GM21576 (cell line): ENCODE results near the gene DNAAF1.
A peak's percentile ranks its signal among the peaks of the same experiment; 100 is the strongest.
"Not testable (repeated sequence)": the region's sequence is repeated elsewhere in the genome, so short reads cannot be mapped to it uniquely, and the experiment has no call there.

ENCODE experiments used
- ATAC-seq: cut with Tn5 transposase; IDR thresholded peaks from one replicate; pipeline ENCODE4 v1.9.1; 2021; ENCODE audit warnings: mild to moderate bottlenecking, moderate library complexity; ENCODE audit not compliant: unreplicated experiment

The DNAAF1 gene

DNA sequence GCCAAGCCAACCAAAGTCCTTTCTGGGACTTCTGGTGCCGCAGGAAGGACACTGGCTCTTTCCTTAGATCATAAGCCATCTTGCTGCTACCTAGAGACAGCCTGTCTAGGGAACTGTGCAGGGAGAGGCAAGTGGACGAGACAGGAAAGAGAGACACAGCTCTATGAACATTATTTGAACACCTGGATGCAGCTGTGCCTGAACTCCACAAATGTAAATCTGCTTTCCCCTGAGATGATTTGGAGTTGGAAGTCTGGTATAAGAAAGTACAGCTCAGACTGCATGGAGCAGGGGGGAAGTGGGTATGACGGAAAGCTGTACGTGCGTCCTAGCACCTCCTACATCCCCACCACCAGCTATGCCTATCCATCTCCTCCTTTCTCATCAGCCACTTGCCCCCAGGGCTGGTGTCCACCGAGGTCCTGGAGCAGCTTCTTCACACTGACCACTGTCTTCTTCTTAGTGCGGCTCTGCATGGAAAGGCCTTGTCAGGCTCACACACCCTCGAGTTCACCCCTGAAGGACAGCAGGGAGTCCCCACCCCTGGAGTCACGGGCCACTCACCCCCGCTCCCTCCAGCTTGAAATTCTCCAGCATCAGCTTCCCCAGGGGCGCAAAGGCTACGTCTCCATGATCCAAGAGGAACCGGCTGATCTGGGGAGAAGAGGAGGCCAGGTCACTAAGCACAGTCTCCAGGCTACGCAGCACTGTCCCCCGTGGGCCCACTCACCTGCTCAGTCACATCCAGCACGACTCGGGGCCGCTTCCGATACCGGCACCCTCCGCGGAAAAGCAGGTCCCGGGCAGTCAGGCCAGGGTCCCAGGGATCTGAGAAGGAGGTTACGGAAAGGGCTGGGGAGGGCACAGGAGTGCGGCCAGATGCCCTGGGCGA is 37.8 kb downstream of the DNAAF1 start:
- ATAC-seq: no peak

DNA sequence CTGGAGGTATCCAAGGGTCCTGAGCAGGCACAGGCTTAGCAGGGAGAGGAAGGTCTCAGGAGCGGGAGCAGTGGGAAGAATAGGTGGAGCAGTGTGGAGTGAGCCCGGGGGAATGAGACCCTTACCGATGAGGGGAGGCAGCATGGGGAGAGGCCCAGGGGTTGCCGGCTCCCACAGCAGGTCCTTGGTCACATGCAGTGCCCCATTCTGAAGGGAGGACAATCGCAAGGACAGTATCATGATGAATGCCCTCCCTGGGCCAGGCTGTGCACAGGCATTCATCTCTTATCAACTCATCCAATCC is 38.4 kb downstream of the DNAAF1 start:
- no peak for ATAC-seq

DNA sequence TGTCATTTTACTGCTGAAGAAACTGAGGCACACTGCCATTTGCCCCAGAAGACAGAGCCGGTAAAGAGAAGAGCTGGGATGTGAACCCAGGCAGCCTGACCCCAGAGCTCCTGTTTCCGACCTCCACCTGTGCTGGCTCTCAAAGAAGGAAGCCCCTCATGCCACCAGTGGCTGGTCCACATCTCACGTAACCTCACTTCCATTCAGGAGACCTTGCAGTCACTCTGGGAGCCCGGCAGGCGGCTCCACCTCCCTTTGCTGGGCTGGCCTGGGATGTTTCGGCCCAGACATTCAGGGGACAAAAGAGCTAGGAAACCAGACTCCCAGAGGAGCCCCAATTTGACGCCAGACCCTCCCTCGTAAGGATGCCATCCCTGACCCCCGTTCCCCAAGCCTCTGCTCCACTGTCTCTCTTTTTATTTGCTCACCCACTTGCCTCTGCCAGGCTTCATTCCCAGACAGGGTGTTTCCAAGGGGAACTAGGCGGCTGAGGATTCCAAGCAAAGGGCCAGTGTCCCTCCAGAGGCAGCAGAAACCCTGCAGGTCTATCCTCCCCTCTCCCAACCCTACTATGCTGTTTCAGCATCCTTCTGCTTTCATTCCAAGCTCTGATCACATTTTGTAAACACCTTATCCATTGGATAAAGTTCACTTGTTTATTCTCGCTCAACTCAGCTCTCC is 38.9 kb downstream of the DNAAF1 start:
- ATAC-seq: no peak

DNA sequence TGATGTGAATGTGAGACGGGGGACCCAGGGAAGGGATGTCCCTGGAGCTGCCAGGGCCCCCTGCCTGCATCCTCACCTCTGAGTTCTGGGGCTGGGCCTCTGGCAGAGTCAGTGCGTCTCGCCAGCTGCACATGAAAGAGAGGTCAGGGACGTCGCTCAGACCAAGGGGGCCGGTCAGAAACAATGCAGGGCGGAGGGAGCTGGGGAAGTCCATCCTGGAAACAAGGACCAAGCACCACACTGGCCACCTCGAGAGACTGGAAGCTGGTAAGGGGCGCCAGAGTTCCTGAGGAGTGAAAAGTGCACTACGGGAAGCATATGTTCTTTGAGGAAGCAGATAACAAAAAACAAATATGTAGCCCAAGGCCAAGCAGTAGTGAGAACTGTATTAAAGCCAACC is 39.7 kb downstream of the DNAAF1 start:
- no peak for ATAC-seq

DNA sequence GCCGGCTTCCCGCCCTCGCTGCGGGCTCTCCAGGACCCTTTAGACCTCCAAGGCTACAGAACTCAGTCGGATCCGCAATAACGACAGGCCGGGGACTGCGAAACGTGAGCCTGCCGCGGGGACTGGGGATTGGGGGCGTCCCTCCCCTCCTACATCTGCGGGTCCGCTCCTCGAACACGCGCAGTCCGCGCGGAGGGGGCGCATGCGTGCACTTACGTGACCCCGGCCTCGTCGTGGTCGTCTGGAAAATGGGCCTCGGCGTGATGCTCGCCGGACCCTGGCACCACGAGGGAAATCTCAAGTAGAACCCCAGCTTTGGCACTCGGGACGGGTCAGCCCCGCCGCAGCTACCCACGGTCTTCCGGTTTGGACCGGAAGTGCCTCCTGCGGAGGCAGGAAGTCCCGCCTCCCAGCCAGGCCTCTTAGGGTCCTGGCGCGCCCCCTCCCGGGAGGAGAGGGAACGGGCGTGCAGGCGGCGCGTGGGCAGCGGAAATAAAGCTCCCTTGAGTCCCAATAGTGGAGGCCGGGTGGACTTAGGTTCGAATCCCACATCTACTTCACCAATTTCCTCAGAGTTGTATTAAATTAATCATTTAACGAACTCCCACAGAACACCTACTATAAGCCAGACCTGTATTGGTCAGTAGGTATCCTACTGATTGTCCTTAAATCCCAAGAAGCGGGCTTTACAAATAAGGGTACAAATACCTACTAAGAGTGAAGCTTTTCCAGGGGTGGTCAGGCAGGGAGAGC is 41.8 kb downstream of the DNAAF1 start, which contains the start of gene TAF1C:
Gene TAF1C (minus strand): TSS at position 373 of the 753 bp plus-strand sequence. CDS start 2,069 bp downstream, outside the sequence.
- ATAC-seq: peak; percentile 87

DNA sequence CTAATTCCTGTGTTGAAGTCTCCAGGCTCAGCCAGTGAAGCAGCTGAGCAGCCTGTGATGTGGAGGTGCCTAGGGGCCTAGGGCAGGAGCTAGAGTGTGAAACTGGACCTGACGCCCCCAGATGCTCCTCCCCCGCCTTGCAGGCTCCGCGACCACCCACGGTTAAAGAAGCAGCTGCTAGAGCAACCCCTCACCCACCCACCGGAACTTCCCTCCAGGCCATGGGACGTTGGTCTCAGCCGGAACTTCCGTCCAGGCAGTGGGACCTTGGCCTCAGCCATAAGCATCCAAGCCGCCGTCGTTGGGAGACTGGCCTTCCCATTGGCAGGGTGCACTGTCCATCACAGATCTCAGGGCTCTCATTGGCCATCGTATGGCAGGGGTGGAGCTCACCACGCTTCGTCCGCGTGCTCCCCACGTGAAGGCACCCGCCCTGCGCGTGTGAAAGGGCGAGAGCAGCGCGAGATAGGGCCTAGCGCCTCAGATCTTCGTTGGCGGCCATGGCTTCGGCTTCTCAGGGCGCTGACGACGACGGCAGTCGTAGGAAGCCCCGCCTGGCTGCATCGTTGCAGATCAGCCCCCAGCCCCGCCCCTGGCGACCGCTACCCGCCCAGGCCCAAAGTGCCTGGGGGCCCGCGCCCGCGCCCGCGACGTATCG is 45.8 kb downstream of the DNAAF1 start, which contains the start of gene ADAD2:
Gene ADAD2 (plus strand): TSS at position 427 of the 658 bp plus-strand sequence. CDS start 74 bp downstream, at position 501.
- no peak for ATAC-seq

DNA sequence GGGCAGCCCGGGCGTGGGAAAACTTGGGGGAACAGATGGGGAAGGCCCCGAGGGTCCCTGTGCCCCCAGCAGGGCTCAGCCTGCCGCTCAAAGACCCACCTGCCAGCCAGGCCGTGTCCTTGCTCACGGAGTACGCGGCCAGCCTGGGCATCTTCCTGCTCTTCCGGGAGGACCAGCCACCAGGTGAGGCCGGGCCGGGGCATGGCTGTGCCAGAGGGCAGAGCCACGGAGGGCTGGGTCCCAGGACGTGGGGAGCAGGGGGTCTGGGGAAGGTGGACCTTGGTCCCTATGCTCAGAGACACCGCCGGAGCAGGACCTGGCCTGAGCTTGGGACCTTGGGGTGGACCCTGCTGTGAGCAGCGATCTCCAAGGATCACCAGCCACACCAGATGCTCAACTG is 46.4 kb downstream of the DNAAF1 start:
- ATAC-seq: no peak

DNA sequence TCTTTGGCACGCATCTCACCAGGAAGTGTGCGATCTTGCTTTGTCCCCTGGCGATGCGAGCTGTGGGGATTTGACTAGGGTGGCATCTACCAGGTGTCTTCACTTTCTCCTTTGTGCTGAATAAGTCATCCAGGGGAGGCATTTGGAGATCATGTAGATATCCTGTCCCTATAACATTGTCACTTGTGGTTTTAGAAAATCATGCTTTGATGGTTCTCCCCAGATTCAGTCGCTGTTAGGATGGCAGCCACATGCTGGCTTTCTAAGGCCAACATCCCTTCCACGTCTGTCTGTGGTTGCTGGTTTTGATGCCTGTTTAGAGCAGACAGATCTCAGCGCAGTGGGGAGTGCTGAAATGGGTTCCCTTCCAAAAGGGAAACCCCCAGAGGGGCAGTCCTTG is 48.4 kb downstream of the DNAAF1 start:
- no peak for ATAC-seq

DNA sequence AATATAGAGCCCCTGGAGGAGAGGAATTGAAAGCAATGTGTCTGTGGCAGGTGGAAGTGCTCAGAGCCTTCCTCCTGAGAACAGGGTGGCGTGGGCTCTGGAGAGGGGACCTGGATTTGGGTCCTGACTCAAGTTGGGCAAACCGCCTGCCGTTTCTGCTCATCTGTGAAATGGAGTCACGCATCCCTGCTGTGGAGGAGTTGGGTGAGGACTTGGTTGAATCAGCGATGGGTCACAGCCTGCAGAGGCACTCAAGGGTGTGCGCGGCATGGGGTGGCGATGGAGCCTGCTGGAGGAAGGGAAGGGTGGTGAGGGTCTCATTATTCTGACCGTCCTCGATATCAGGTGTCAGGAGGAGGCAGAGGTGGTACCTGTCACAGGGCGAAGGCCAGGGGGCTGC is 48.9 kb downstream of the DNAAF1 start:
- ATAC-seq: no peak

DNA sequence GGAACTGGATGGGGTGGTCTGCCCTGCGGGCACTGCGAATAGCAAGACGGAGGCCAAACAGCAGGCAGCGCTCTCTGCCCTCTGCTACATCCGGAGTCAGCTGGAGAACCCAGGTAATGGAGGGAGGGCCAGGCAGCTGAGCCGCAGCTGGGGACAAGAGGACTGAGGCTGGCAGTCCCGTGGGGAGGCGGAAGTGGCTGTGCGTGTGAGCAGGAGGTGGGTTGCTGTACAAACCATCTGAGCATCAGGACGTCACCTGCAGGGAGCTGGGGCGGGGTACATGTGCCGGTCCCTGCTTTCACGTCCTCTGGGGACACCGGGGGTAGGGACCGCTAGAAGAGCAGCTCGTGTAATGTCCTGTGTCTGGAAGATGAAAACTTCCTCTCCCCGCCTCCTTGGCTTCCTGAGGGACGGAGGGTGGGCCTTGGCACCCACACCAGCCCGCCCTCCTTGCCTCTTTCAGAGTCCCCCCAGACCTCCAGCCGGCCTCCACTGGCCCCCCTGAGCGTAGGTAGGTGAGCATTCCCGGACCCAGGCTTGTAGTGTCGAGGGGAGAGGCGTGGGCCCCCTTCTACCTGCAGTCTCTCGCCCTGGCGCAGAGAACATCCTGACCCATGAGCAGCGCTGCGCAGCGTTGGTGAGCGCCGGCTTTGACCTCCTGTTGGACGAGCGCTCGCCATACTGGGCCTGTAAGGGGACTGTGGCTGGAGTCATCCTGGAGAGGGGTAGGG is 49.5 kb downstream of the DNAAF1 start:
- no peak for ATAC-seq

DNA sequence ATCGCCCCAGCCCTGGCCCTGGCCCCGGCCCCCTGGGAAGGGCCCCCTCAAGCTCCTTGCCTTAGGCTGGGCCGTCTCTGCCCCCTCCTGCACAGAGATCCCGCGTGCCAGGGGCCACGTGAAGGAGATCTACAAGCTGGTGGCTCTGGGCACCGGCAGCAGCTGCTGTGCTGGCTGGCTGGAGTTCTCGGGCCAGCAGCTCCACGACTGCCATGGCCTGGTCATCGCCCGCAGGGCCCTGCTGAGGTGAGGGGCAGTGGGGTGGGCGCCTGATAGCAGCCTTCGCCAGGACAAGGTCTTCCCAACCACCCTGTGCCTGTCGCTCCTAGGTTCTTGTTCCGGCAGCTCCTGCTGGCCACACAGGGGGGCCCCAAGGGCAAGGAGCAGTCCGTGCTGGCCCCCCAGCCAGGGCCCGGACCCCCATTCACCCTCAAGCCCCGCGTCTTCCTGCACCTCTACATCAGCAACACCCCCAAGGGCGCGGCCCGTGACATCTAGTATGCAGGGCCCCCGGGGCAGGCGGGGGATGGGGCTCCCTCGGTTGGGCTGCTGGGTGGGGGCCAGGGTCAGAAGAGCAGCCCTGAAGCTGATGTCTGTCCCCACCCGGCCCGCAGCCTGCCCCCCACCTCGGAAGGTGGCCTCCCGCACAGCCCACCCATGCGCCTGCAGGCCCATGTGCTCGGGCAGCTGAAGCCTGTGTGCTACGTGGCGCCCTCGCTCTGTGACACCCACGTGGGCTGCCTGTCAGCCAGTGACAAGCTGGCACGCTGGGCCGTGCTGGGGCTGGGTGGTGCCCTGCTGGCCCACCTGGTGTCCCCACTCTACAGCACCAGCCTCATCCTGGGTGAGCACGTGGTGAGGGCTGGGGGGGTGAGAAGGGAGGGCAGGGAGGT is 50.3 kb downstream of the DNAAF1 start:
- ATAC-seq: no peak

DNA sequence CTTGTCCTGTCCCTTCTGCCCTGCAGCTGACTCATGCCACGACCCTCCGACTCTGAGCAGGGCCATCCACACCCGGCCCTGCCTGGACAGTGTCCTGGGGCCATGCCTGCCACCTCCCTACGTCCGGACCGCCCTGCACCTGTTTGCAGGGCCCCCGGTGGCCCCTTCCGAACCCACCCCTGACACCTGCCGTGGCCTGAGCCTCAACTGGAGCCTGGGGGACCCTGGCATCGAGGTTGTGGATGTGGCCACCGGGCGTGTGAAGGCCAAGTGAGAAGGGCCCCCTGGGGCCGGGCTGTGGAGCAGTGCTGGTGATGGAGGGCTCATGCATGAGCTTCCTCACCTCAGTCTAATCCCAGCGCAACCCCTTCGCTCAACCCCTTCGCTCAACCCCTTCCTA is 51.0 kb downstream of the DNAAF1 start:
- no peak for ATAC-seq

DNA sequence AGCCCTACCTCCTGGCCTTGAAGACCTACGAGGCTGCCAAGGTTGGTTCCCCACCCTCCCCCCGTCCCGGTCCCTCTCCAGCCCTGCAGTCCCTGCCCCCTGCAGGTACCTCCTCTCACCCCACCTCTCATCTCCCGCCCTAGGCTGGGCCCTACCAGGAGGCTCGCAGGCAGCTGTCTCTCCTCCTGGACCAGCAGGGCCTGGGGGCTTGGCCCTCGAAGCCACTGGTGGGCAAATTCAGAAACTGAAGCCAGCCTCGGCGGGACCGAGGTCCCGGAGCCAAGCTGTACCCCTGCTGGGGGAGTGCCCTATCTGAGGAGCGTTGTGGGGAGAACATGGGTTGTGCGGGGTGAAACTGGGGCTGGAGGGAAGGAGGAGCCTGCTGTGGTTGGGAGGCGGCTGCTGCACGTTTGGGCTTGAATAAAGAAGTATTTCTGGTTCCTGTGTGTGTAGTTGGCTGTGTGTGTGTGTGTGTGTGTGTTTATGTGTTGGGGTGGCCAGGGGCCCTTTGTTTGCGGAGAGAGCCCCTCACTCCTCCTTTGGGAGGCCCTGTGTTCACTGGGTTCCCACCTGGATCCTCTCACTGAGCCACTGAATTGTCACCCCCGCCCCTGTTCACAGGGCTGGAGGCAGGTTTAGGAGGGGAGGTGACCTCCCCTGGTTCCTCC is 51.8 kb downstream of the DNAAF1 start:
- no peak for ATAC-seq

DNA sequence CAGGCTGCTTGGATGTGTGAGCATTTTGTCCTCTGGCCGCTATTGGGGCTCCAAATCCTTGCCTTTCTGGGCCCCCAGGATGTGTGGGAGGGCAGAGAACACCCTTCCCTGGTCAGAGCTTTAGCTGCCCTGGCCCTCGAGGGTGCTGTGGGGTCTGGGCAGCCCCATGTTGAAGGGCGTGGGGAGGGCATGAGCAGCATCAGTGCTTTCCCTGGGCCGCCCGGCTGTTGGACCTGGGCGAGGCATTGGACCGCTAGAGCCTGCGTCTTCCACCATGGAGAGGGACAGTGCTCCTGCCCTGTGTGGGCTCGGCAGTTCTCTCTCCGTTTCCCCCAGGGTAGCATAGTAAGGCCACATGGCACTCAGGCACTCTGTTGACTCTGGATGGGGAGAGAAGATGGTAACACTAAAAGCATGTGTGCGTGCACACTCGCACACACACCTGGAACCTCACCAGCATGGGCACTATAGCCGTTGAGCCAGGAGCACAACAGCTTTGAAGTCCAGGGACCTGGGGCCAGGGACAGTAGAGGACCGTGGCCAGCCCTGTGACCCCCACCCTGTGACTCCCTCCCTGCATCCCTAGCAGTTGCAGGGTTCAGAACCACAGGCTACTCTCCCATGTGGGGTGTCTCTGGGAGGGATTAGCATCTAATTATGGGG is 52.5 kb downstream of the DNAAF1 start:
- no peak for ATAC-seq

DNA sequence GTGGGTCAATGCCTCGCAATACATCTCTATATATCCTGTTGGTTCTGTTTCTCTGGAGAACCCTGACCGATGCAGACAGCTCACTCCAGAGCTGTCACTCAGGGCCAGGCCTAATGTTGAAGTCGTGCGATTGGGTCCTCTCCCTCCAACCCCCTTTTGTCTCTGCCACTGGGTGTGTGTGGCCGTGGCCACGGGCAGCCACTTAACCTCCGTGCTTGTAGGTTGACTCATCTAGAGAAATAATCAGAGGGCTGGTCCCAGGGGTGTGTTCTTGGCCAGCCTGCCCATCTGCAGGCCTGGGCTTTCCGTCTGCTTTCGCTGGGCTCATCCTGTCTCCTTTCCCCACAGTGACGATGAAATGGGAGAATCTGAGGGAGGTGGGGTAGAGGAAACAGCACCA is 53.3 kb downstream of the DNAAF1 start:
- ATAC-seq: no peak

DNA sequence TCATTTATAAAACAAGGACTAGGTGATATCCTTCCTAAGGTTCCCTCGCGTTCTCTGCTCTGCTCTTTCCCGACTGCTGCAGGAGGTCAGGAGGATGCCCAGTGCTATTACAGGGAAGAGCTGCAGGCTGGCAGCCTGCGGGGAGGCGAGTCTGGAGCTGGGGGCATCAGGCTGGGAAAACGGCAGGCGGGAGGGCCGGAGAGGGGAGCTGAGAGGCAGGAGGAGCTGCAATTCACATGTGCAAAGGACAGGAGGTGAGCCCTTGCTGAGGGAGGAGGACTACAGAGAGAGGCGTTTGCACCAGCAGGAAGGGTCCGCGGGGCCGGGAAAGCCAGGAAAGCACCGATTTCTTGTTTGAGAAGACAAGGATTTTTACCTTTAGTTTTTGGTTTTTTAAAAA is 54.0 kb downstream of the DNAAF1 start:
- no peak for ATAC-seq

DNA sequence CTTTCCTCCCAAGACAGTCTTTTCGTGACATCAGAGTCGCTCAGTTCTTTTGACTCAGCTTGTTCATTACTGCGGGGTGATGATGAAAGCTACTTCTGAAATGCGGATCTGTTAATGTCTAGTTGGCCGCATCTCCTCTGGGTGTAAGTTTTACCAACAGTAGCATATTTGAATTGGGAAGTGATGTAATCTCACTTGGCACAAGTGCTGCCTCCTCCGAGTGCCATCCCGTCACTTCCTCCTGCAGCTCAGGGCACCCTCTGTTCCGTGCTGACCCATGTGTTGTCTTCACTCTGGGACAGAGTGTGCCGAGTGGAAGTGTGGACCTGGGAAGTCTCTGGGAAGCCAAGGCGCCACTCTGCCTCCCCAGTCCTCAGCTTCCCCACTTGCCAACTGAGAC is 54.8 kb downstream of the DNAAF1 start:
- no peak for ATAC-seq

DNA sequence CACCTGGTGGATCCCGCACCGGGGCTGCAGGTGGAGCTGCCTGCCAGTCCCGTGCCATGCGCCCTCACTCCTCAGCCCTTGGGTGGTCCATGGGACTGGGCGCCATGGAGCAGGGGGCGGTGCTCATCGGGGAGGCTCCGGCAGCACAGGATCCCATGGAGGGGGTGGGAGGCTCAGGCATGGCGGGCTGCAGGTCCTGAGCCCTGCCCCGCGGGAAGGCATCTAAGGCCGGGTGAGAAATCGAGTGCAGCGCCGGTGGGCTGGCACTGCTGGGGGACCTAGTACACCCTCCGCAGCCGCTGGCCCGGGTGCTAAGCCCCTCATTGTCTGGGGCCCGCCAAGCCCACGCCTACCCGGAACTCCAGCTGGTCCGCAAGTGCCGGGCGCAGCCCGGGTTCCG is 59.4 kb downstream of the DNAAF1 start:
- ATAC-seq: not testable (repeated sequence)
